H1 (cell line): Measurements from ENCODE around the gene DNAL4. TPM values are rescaled to one million over a fixed set of nuclear protein-coding genes. Genes with fewer than 3 reads are reported as not detected.

ENCODE experiments used
- CTCF ChIA-PET: fragments of 300-600 bp; sonication (Branson Sonifier 250); formaldehyde crosslinking; loops from one replicate; lab custom pipeline; 2021; ENCODE audit not compliant: partially characterized antibody; lab: Charles Lee
- POLR2A ChIA-PET: fragments of 300-600 bp; sonication (Branson Sonifier 250); formaldehyde crosslinking; loops from one replicate; lab custom pipeline; 2021; ENCODE audit warnings: inconsistent platforms; ENCODE audit not compliant: partially characterized antibody; lab: Charles Lee
- DNase-seq, 2 experiments: peaks; one replicate each; pipeline versions ENCODE4 v3.0.0 to v3.0.0-alpha.2; 2010 to 2022; ENCODE audit warnings: low spot score in 2 of 2, low read depth in 1 of 2, mixed read lengths in 1 of 2
- FAIRE-seq: peaks from 2 replicates; lab custom pipeline; 2011; peaks lifted over from hg19 to GRCh38; lab: Jason Lieb, UNC
- H2AFZ ChIP-seq: 2 replicates; pipeline ENCODE4 v1.8.1; 2012; ENCODE audit warnings: low read length, inconsistent platforms
- H2AK5ac ChIP-seq: 2 replicates; pipeline ENCODE4 v1.6.1; 2013; ENCODE audit warnings: low read depth, low read length
- H2BK120ac ChIP-seq: replicated peaks from 2 replicates; pipeline ENCODE3; 2013; ENCODE audit warnings: low read depth, low read length, inconsistent platforms
- H2BK12ac ChIP-seq: 2 replicates; pipeline ENCODE4 v1.6.1; 2013; ENCODE audit warnings: low read depth, low read length
- H2BK15ac ChIP-seq: 2 replicates; pipeline ENCODE4 v1.6.1; 2013; ENCODE audit warnings: low read length
- H2BK20ac ChIP-seq: 2 replicates; pipeline ENCODE4 v1.6.1; 2013; ENCODE audit warnings: low read length
- H2BK5ac ChIP-seq: 2 replicates; pipeline ENCODE4 v1.6.1; 2013; ENCODE audit warnings: low read depth, low read length
- H3K14ac ChIP-seq: 2 replicates; pipeline ENCODE4 v1.6.1; 2013; ENCODE audit warnings: inconsistent platforms; ENCODE audit not compliant: insufficient read length
- H3K18ac ChIP-seq: 2 replicates; pipeline ENCODE4 v1.6.1; 2013; ENCODE audit warnings: low read length; ENCODE audit errors: extremely low read depth
- H3K23ac ChIP-seq: 2 replicates; pipeline ENCODE4 v1.6.1; 2013; ENCODE audit warnings: inconsistent platforms; ENCODE audit not compliant: insufficient read length
- H3K23me2 ChIP-seq: 2 replicates; pipeline ENCODE4 v1.6.1; 2013; ENCODE audit warnings: low read depth, low read length
- H3K27ac ChIP-seq: 2 replicates; pipeline ENCODE4 v1.6.1; 2011; ENCODE audit warnings: low read depth, low read length, inconsistent platforms
- H3K27me3 ChIP-seq, 4 experiments: replicated peaks in 1 of 4; 1 replicate in 1 of 4; 2 replicates in 3 of 4; pipeline versions ENCODE4 v1.6.1 to v1.8.1; 2011 to 2013; ENCODE audit warnings: low read length in 3 of 4, mild to moderate bottlenecking in 3 of 4, inconsistent platforms in 2 of 4, mixed read lengths in 2 of 4, moderate library complexity in 1 of 4; ENCODE audit not compliant: control insufficient read depth in 3 of 4, insufficient read depth in 3 of 4; ENCODE audit errors: extremely low read depth in 1 of 4
- H3K36me3 ChIP-seq, 4 experiments: 2 replicates each; pipeline versions ENCODE4 v1.6.1 to v1.8.1; 2011 to 2013; ENCODE audit warnings: mild to moderate bottlenecking in 4 of 4, low read length in 3 of 4, moderate library complexity in 2 of 4, control low read depth in 1 of 4, inconsistent platforms in 1 of 4; ENCODE audit not compliant: insufficient read depth in 4 of 4, control insufficient read depth in 2 of 4
- H3K4ac ChIP-seq: replicated peaks from 2 replicates; pipeline ENCODE3; 2013; ENCODE audit warnings: low read length, low read depth, mixed read lengths, inconsistent platforms; ENCODE audit not compliant: insufficient read length
- H3K4me1 ChIP-seq, 4 experiments: replicated peaks in 1 of 4; 1 replicate in 1 of 4; 2 replicates in 3 of 4; pipeline versions ENCODE4 v1.6.1 to v1.8.1; 2011 to 2013; ENCODE audit warnings: low read length in 3 of 4, inconsistent platforms in 2 of 4, mixed read lengths in 1 of 4; ENCODE audit not compliant: insufficient read depth in 4 of 4, control insufficient read depth in 3 of 4
- H3K4me2 ChIP-seq, 2 experiments: 2 replicates each; pipeline versions ENCODE4 v1.6.1 to v1.8.1; 2011 to 2013; ENCODE audit warnings: low read depth in 2 of 2, low read length in 2 of 2, control low read depth in 1 of 2, inconsistent platforms in 1 of 2, mild to moderate bottlenecking in 1 of 2; ENCODE audit not compliant: insufficient read depth in 1 of 2
- H3K4me3 ChIP-seq, 4 experiments: fragments of 200-600, 300-600 bp in 1 of 4; sonication (generic), shearing (Covaris generic), sonication (Bioruptor Twin) in 1 of 4; 2 replicates each; pipeline versions ENCODE4 v1.5.1 to v1.8.1; 2011 to 2016; ENCODE audit warnings: low read length in 4 of 4, low read depth in 3 of 4, control low read depth in 2 of 4, inconsistent platforms in 2 of 4, mild to moderate bottlenecking in 2 of 4, mixed read lengths in 1 of 4, moderate library complexity in 1 of 4; ENCODE audit not compliant: insufficient read depth in 2 of 4; ENCODE audit errors: extremely low read depth in 1 of 4
- H3K56ac ChIP-seq: replicated peaks from 2 replicates; pipeline ENCODE3; 2013; ENCODE audit warnings: low read depth, mild to moderate bottlenecking, mixed read lengths, low read length, inconsistent platforms; ENCODE audit not compliant: insufficient read length
- H3K79me1 ChIP-seq: 2 replicates; pipeline ENCODE4 v1.6.1; 2013; ENCODE audit warnings: low read depth, low read length, control low read depth
- H3K79me2 ChIP-seq, 2 experiments: 2 replicates each; pipeline versions ENCODE4 v1.6.1 to v1.8.1; 2012 to 2013; ENCODE audit warnings: low read length in 2 of 2, mild to moderate bottlenecking in 2 of 2, inconsistent platforms in 1 of 2; ENCODE audit not compliant: insufficient read depth in 2 of 2, control insufficient read depth in 1 of 2
- H3K9ac ChIP-seq, 4 experiments: replicated peaks in 1 of 4; 1 replicate in 1 of 4; 2 replicates in 3 of 4; pipeline versions ENCODE4 v1.6.1 to v1.8.1; 2011 to 2013; ENCODE audit warnings: low read depth in 3 of 4, low read length in 3 of 4, control low read depth in 2 of 4, mild to moderate bottlenecking in 2 of 4, moderate library complexity in 2 of 4, inconsistent platforms in 1 of 4; ENCODE audit errors: extremely low read depth in 1 of 4
- H3K9me3 ChIP-seq, 2 experiments: 2 replicates each; pipeline versions ENCODE4 v1.6.1 to v1.8.1; 2012 to 2013; ENCODE audit warnings: mild to moderate bottlenecking in 2 of 2, moderate library complexity in 2 of 2, control low read depth in 1 of 2, inconsistent platforms in 1 of 2, low read depth in 1 of 2, low read length in 1 of 2, mixed read lengths in 1 of 2; ENCODE audit not compliant: insufficient read depth in 2 of 2
- H4K20me1 ChIP-seq, 2 experiments: replicated peaks in 1 of 2; 2 replicates each; pipeline versions ENCODE3 to v1.8.1; 2011 to 2013; ENCODE audit warnings: inconsistent platforms in 2 of 2, low read length in 2 of 2, mild to moderate bottlenecking in 1 of 2; ENCODE audit not compliant: insufficient read depth in 2 of 2, control insufficient read depth in 1 of 2
- H4K5ac ChIP-seq: 2 replicates; pipeline ENCODE4 v1.6.1; 2013; ENCODE audit warnings: low read length, low read depth, mixed read lengths, inconsistent platforms; ENCODE audit not compliant: insufficient read length
- H4K8ac ChIP-seq: 2 replicates; pipeline ENCODE4 v1.8.0; 2013; ENCODE audit warnings: mild to moderate bottlenecking, moderate library complexity, low read length, inconsistent platforms; ENCODE audit not compliant: insufficient read depth; ENCODE audit errors: extremely low read depth
- H4K91ac ChIP-seq: replicated peaks from 2 replicates; pipeline ENCODE3; 2013; ENCODE audit warnings: low read length, mixed read lengths, inconsistent platforms; ENCODE audit not compliant: insufficient read length
- CTCF ChIP-seq, 3 experiments: IDR thresholded peaks; 1 replicate in 2 of 3; 2 replicates in 1 of 3; pipeline versions ENCODE4 v1.5.1 to v1.6.1; 2011; ENCODE audit warnings: low read length in 3 of 3, mild to moderate bottlenecking in 3 of 3, inconsistent platforms in 2 of 3, low read depth in 1 of 3, moderate library complexity in 1 of 3; ENCODE audit not compliant: insufficient read depth in 1 of 3; ENCODE audit errors: control extremely low read depth in 1 of 3
- HDAC6 ChIP-seq: IDR thresholded peaks from one replicate; pipeline ENCODE4 v1.7.1; 2012; ENCODE audit warnings: low read depth, mild to moderate bottlenecking, inconsistent platforms, low read length, moderate library complexity
- RAD21 ChIP-seq, 2 experiments: IDR thresholded peaks in 1 of 2; conservative IDR thresholded peaks in 1 of 2; 2 replicates each; pipeline ENCODE4 v1.6.1; 2011; ENCODE audit warnings: low read depth in 2 of 2, low read length in 2 of 2, improper control_type of control experiment in 1 of 2, inconsistent platforms in 1 of 2, mild to moderate bottlenecking in 1 of 2, moderate library complexity in 1 of 2
- WGBS, 2 experiments: shearing (Covaris generic) in 1 of 2; methylation state at CpG; one replicate each; pipeline versions ENCODE4 v1.1.6 to v1.1.7; 2013 to 2015; ENCODE audit warnings: low lambda C conversion rate in 2 of 2, mixed read lengths in 2 of 2, inconsistent platforms in 1 of 2, low coverage in 1 of 2, missing lambda C conversion rate in 1 of 2; ENCODE audit not compliant: insufficient replicate concordance in 2 of 2, insufficient coverage in 1 of 2, insufficient read length in 1 of 2; ENCODE audit errors: extremely low coverage in 1 of 2, missing lambda C conversion rate in 1 of 2; 5-methylcytosine and 5-hydroxymethylcytosine counted together
- polyA plus RNA-seq, 7 experiments: library from polyadenylated mRNA; depleted of rRNA in 3 of 7; stranded (reverse) in 5 of 7; unstranded in 2 of 7; fragments of >200 nt in 5 of 7; fragments of 200-250 nt in 2 of 7; gene quantifications; 1 replicate in 5 of 7; 2 replicates in 1 of 7; 4 replicates in 1 of 7; pipeline versions ENCODE4 v1.2.1 to v1.2.3, GENCODE V29; 2011 to 2013; ENCODE audit warnings: missing spikeins in 2 of 7, mixed read lengths in 2 of 7
- total RNA-seq: library from RNA; stranded (reverse); fragmentation: NEBNext Ultra II Directional; extraction: Animal tissue kit (Norgen Biotek cat#: 25700); gene quantifications from 2 replicates; pipeline ENCODE4 v1.2.1, GENCODE V29; 2021

The DNAL4 gene
- total and polyA plus RNA-seq, 2 of the 8 experiments (the other 6 are each of a cell fraction or from before 2014, with no cell fraction given), result 8.8 to 14.0 TPM

GRCh38 chr22:38740754-38741153, 53.2 kb downstream of the DNAL4 start:
- H3K36me3 ChIP-seq, result peaks cover 0 to 12% (median 8%) of the 10 kb centered on the region in 4 experiments; a peak in 2 of 8 replicates
- no peak overlapping the region for H2BK15ac ChIP-seq
- WGBS, 2 experiments, result 80% methylated on average over 8 of the region's 8 CpGs; no CpG with 5 or more reads in 1 of the 2 experiments

More at GRCh38 chr22:38740754-38741153, 53.2 kb downstream of the DNAL4 start:
- H3K4me2 ChIP-seq, result no peak overlapping the region
- TF ChIP-seq CTCF (IDR thresholded peaks at IDR 0.05; ENCODE audit: control extremely low read depth in 1 of 3, insufficient read depth in 1 of 3, low read depth in 1 of 3, low read length in 3 of 3), result peak; percentile 5 to 33 (median 21); a peak in 3 of 4 replicates
- no peak for TF ChIP-seq HDAC6
- peak; percentile 30 to 45 for TF ChIP-seq RAD21 (IDR thresholded peaks at IDR 0.05 in 1 of 2, conservative IDR thresholded peaks at IDR 0.05 in 1 of 2; ENCODE audit: low read depth in 2 of 2, low read length in 2 of 2)
- no peak overlapping the region for H3K14ac ChIP-seq
- H3K9ac ChIP-seq, result no peak overlapping the region
- no peak for DNase-seq
- no peaks in the 10 kb centered on the region for H3K9me3 ChIP-seq
- ChIA-PET CTCF (interaction anchor here (4.3 to 11.1 kb wide), 3 partner anchors 8 to 27 kb away, joined by 28 to 95 read pairs (median 29); no protein-coding TSS in a partner anchor), POLR2A (interaction anchor here (1.6 to 13.2 kb wide), 5 partner anchors 8 to 20 kb away, joined by 5 to 112 read pairs (median 12); partner anchors contain the start of gene SUN2)
- H2BK12ac ChIP-seq, result no peak overlapping the region
- H3K4ac ChIP-seq, result no peak overlapping the region
- no peaks in the 10 kb centered on the region for H3K23me2 ChIP-seq
- no peak overlapping the region for H3K23ac ChIP-seq
- no peak overlapping the region for H2AFZ ChIP-seq
- H2BK20ac ChIP-seq, result no peak overlapping the region
- H4K91ac ChIP-seq, result no peak overlapping the region
- H3K79me2 ChIP-seq, result no peaks in the 10 kb centered on the region
- H4K20me1 ChIP-seq, result peaks cover 0 to 7% of the 10 kb centered on the region in 2 experiments
- H3K4me1 ChIP-seq, result no peaks in the 10 kb centered on the region
- no peak overlapping the region for H4K5ac ChIP-seq
- no peak overlapping the region for H3K56ac ChIP-seq
- H3K4me3 ChIP-seq, result no peak overlapping the region
- H4K8ac ChIP-seq, result no peak overlapping the region
- H2BK120ac ChIP-seq, result no peak overlapping the region
- H3K18ac ChIP-seq, result no peak overlapping the region
- no peaks in the 10 kb centered on the region for H3K27me3 ChIP-seq
- H2BK5ac ChIP-seq, result no peak overlapping the region
- FAIRE-seq, result no peak
- H3K79me1 ChIP-seq, result no peaks in the 10 kb centered on the region
- H2AK5ac ChIP-seq, result no peak overlapping the region
- no peak overlapping the region for H3K27ac ChIP-seq
